Esophagus muscularis mucosa (tissue), 4 donors: ENCODE measurements around the gene POU4F3.

Experiments
- CTCF ChIP-seq, 3 experiments: fragments of 200-600 bp in 2 of 3; fragments of 450-650 bp in 1 of 3; sonication (generic) in 2 of 3; IDR thresholded peaks; one replicate each; pipeline ENCODE4 v1.5.1; 2017 to 2019; ENCODE audit warnings: antibody characterized with exemption in 3 of 3, mild to moderate bottlenecking in 2 of 3, moderate library complexity in 1 of 3
- EP300 ChIP-seq: sonication (generic); formaldehyde crosslinking; IDR thresholded peaks from one replicate; pipeline ENCODE4 v1.6.1; 2017; ENCODE audit warnings: antibody characterized with exemption
- POLR2A ChIP-seq: fragments of 450-650 bp; IDR thresholded peaks from one replicate; pipeline ENCODE4 v1.6.1; 2017; ENCODE audit warnings: antibody characterized with exemption, moderate library complexity, mild to moderate bottlenecking, low read depth
- POLR2AphosphoS5 ChIP-seq, 2 donors: sonication (generic); formaldehyde crosslinking; IDR thresholded peaks; one replicate each; pipeline ENCODE4 v1.6.1; 2017; ENCODE audit warnings: antibody characterized with exemption in 2 of 2

GRCh38 chr5:146313027-146313426 lies 25.6 kb upstream of the POU4F3 start:
- TF ChIP-seq CTCF (IDR thresholded peaks at IDR 0.05) = no peak
- no peak for TF ChIP-seq EP300
- no peak for TF ChIP-seq POLR2A
- no peak for TF ChIP-seq POLR2AphosphoS5 (IDR thresholded peaks at IDR 0.05)
